ENCODE measurements around the gene SLC22A7. TPM values are rescaled to one million over a fixed set of nuclear protein-coding genes. Genes with fewer than 3 reads are reported as not detected.

The SLC22A7 gene
- total RNA-seq, 1 experiment from 2014 or later: not detected

DNA sequence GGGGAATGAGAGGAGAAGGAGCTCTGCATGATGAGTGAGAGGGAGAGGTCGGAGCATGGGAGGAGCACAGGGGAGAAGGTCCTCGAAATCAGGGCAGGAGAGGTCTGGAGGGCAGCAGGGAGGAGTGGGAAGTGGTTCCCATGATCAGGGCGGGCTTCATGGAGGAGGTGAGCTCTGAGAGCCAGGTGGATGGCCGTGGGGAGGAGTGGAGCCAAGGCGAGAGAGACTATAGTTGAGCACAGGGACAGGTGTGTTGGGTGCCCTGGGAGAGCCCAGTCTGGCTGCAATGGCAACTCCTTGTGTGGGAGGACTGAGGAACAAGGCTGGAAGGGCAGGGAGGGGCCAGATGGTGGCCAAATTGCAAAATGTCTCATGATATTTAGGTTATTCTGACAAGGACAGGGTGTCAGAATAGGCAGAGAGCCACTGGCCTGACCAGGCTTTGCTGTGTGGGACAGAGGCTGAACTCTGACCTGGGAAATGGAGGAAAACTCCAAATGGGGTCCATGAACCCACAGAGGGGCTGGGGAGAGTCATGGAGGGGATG, 33.4 kb upstream of the SLC22A7 start:
- no peak for DNase-seq (ENCODE audit: low read depth)

DNA sequence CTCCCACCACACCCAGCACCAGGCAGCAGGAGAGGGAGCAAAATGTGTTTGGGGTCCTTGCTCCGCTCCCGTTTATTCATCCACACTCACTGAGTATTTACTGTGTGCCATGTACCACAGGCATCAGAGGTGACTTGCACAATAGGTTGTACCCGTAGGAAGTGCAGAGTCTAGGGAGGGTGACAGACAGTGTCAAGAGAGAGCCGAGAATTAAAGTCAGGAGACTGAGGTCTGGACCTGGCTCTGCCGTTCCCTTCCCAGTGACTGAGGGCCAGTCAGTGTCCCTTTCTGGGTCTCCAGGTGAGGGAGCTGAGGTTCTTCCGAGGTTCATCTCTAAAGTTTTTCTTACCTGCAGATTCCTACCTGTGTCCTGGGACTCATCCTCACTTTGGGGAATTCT, 32.5 kb upstream of the SLC22A7 start:
- DNase-seq (ENCODE audit: low read depth): no peak

DNA sequence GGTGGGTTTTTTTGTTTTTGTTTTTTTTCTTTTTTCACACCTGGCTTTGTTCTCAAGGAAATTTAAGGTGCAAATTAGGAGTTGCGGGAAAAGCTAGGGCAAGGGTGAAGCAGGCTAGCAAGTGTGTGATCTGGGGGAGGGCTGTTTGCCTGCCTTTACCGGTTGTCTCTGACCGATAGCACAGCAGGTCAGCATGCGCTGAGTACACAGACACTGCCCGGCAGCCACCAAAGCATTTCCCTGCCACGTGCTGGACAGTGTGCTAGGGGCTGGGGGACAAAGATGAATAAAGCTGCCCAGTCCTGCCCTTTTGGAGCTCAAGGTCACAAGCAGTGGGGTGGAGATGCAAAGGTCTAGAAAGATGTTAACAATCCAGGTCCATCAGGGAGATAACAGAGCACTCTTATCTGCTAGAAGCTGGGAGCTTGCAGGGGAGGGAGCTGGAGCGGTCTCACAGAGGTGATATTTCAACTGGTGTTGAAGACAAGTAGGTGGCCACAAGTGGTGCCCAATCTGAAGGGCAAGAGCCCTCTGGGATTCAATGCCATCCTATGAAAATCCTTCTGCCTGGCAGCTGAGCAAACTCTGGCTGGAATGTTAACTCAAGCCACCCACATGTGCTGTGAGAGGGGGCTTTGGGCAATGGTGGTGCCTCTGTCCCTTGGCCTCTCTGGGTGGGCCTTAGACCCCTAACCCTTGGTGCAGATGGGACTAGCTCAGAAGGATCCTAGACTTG, 30.3 kb upstream of the SLC22A7 start:
- DNase-seq (ENCODE audit: low read depth): no peak

DNA sequence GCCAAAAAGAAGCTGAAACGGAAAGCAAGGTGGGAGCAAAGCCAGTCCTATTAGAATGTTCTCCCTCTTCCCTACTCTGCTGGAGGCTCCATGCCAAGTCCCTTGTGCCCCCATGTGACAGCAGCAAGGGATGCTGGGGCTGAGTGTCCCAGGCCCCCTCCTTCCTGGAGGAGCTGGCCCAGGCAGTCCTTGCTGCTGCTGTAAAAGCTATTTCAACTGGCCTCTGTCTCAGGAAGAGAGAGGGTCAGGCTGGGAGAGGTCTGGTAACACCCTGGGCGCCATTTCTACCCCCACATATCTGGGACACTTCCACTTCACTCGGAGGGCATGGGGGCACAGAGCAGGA, 29.7 kb upstream of the SLC22A7 start:
- no peak for DNase-seq (ENCODE audit: low read depth)

DNA sequence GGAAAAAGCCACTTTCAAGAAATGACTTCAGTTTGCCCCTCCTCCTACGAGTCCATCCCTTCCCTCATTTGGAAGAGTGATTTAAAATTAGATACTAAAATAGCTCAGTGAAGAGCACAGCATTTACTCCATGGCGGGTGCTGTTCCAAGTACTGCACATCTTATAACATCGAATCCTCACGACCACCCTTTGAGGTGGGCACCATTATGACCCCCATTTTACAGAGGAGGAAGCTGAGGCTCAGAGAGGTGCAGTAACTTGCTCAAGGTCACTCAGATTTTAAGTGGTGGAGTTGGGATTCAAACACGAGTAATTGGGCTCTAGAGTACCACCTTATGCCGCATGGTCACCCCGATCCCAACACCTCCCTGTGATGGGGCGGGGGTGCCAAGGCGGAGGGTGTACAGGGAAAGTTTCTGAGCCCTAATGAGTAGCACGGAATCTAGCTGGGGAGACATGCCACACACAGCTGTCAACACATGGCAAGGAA, 29.2 kb upstream of the SLC22A7 start:
- no peak for DNase-seq (ENCODE audit: low read depth)

DNA sequence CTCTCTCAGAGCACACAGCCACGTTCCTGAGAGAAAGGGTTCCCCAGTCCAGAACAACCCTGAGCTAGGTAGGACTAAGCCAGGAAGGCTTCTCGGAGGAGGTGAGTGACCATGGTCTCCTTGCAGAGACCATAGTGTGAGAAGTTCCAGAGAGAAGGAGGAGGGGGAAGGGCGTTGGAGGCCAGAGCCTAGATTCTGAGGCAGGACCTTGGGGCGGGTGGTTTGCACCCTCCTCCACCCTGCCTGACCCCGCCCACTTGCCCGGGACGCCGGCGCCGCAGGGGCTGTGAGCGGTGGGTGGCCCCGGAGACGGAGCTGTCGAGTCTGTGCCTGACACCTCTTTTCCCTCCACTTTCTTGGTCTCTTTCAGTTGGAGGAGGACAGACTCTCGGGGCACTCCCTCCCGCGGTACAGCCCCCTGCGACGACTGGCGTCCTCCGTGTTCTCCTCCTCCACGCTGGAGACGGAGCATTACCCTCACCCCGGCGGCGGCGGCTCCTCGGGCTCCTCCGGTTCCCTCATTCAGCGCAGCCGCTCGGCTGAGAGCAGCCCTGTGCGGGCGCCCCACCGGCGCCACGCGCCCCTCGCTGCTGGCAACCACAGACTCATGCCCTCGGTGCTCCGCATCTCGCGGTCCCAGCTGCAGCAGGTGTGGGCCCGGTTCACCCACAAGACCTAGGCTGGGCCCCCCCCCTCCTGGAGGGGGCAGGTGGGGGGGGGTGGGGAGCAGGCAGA, 28.6 kb upstream of the SLC22A7 start:
- DNase-seq (ENCODE audit: low read depth): no peak

DNA sequence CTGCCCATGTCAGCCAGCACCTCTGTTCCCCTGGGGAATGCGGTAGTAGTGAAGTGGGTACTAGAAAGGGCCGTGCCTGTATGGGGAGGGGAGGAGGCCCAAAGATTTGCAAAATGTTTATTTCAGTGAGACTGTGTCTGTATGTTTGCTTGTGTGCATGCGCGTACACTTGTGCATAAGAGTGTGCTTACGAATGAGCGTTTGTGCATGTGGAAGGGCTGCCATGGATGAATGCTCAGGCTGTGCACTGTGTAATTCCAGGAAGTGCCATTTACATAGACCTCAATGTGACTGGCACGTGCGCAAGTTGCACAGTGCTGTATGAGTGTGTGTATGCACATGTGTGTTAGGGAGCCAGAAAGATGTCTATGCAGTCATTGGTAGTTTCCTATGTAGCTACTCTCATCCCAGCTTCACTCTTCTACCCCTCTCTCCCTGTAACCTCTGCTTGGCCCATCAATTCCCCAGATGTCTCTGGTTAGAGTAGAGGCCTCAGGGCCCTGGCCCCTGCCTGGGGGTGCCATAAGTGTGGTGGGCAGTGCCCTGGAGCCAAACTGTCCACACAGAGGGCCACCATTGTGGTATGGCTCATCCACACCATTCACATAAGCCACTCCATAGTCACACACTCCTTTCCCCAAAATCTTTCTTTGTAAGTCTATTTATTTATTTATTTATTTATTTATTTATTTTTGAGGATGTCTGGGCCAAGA, 26.8 kb upstream of the SLC22A7 start:
- no peak for DNase-seq (ENCODE audit: low read depth)

DNA sequence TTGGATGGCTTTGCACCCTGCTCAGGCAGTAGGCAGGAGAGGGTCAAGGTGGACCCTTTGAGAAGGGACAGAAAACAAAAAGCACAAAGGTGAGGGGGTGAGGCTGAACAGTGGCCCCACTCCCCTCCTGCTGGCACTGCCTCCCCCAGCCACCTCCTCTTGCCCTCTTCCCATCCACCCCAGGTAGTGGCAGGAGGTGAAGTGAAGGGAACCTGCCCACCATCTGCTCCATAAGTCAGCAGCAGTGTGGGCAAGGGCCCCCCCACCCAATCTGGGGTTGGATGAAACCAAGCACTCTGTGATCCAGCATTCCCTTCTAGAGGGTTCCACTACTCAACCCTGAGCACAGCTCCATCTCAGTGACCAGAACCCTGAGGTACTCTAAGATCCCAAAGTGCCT, 26.1 kb upstream of the SLC22A7 start:
- no peak for DNase-seq (ENCODE audit: low read depth)

DNA sequence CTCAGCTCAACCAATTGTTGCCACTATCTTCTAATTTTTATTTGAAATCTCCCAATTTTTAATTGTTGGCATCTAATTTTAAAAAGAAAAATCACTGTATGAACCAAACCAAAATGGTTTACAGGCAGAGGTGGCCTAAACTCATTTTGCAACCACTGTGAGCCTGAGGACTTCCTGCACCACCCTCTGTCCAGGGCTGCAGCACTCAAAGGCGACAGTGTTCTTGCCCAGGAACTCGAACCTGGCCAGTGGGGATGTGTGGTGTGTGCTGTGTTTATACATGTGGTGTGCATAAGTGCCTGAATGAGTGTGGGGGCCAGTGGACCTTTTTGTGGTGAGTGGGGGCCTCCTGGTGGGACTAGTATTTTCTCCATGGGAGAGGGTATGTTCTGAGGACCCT, 24.4 kb upstream of the SLC22A7 start:
- DNase-seq (ENCODE audit: low read depth): no peak

DNA sequence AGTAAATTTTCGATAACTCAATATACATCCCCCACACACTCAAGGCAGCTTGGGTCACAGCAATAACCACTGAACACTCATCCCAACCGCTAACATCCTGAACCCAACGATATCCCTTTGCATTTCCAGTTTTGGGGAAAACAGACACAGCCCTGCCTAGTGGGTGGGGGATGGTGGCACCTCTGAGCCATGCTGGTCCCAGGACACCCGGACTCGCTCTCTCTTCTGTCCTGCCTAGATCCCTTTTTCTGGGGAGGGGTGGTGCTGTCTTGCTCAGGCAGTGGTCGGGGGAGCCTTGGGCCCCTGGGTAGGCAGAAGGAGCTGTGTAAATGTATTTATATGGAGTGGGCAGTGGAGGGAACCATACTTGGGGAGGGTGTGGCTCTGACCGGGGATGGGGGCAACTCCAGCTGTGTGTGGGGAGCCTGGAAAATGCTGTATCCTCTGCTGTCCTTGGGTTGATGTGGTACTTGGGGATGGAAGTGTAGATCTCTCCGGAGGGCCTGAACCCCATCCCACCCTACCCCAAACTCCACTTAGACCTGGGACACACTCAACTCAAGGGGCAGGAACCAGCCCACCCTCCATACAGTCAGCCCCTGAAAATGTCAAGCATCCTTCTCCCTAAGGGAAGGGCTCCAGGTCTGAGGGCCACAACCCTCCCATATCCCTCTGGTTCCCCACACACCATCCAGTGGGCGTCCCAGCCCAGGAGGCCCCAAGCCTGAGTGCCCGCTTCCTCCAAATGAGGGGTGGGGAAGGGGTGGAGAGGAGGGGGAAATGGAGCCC, 23.7 kb upstream of the SLC22A7 start:
- no peak for DNase-seq (ENCODE audit: low read depth)

DNA sequence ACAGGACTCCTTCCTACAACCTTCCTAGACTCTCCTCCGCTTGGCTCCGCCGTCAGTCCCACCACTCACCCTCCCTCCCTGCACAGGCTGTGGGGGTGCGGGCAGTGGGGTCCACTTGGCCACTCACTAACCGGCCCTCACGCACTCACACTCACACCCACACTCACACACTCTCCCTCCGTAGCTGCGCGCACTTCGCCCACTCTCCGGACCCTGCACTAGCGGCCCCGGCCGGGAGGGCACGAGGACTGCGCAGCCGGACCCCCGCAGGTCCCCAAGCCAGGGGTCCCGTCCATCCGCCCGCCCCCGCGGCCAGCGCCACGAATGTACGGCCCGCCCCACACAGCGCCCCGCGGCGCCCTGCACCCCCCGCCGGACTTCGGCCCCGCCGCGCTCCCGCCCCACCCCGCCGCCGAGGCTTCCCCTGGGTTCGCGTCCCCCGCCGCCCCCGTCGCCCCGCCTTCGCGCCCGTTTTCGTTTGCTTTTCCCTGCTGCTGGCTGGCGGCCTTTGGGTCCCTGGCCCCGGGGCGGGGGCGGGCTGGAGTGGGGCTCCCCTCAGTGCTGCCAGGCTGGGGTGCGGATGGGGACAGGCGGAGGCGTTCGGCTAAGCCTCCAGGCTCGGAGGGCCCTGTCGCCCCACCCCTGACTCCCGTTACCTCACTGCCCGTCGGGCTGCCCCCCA, 23.0 kb upstream of the SLC22A7 start:
- DNase-seq (ENCODE audit: low read depth): no peak

DNA sequence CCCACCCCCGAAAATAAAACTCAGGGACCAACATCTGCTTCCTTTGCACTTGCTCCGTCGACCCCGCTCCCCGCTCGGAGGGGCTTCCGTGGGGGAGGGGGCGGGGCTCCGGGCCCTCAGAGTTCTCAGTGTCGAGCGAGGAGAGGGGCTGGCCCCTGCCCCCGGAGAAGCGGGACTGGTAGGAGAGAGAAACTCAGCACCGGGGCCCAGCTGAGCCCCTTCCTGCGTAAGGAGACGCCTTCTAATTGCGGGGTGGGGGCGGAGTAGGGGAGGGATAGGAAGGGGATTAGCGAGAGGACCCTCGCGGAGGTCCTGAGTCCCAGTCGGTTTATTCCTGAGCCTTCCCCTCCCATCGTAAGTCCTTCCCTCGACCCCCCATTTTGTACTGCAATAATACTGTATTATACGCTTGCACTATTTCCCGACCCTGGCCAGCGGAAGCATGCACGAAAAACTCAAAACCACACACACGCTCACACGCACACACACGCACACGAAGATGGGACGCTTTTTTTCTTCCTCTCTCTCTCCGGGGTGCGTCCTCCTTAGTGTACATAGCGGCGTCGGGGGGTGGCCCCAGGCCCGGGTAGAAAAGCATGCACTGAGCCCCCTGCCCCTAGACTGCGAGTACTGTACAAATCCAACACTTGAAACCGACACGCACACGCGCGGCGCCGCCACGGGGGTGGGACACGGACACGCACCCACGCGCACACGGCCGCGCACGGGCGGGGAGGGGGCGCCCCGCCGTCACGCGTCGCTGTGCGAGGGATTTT, 22.1 kb upstream of the SLC22A7 start:
- no peak for DNase-seq (ENCODE audit: low read depth)

DNA sequence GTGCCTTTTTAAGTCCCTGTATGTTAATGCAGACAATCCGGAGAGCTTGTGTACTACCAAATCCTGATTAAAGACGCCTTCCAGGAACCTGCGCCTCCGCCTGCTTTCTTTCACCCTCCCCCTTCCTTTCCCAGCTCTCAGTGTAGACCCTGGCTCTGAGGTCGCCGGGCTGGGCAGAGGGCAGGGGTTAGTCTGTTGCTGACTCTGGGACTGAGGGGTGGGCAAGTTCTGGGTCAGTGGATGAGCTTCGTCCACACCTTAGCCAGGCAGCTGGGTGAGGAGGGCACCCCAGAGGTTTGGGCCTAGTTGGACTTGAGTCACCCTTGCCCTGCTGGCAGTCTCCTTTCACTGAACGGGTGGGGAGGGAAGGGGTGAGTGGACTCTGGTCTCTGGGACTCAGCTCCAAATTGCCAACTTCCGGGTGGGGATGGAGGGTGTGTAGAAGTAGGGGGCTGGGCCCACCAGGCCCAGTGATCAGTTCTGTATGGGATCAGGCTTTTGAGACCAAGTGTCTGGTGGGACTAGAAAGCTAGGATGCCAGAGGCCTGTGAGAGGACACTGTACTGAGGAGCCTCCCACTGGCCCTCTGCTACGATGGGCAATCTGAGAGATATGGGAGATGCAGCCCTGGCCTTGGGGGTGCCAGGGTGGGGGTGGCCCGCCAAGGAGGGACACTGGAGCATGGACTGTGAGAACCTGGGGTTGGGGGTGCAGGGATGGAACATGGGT, 21.3 kb upstream of the SLC22A7 start:
- no peak for DNase-seq (ENCODE audit: low read depth)

DNA sequence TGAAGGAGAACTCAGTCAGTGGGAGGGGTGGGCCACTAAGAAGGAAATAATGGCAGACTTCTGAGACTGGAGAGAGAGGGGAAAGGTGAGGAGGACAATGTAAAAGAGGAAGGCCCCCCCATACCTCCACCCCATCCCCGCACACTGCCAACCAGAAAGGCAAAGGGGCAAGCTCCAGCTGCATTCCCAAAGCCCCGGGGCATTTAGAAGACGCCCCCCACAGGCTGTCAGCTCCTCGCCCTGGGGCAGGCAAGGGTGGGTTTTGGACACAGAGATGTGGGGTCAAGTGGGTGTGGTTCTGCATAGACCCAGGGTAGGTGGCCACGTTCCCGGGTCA, 20.8 kb upstream of the SLC22A7 start:
- no peak for DNase-seq (ENCODE audit: low read depth)

DNA sequence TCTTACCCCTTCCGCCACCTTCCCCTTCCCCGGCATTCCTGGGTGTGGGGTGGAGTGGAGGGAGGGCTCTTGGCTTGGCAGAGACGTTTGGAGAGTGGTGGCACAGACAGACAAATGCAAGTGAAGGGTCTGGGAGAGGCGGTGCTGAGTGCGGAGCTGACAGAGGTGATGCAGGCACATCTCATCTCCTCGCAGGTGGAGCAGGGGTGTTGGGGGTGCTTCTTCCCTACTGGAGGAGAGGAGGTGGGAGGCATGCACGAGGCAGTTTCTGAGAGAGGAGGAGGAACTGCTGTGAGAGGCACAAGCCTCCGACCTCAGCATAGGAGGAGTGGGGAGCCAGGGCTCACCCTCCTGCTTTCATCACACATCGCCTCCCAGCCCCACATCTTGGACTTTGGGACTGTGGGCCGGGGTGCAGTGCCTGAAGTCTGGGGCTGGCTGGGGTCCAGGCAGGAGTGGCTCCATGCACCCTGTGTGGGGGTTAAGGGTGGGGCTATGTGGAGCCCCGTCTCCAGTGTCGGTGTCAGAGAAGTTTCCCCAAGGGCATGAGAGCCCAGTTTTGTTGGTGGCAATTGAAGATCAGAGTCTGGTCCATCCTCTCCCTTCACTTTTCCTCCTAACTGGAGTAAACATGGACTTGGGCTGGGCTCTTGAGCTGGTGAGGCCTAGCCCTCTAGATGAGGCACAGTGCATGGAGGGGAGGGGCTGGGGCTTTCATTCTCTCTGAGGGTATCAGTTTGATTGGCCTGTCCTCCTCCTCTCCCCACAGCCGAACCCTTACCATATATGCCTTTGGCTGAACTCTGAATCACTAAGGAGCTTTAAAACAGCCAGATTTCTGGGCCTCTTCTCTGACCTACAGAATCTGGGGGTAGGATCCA, 20.2 kb upstream of the SLC22A7 start:
- no peak for DNase-seq (ENCODE audit: low read depth)

DNA sequence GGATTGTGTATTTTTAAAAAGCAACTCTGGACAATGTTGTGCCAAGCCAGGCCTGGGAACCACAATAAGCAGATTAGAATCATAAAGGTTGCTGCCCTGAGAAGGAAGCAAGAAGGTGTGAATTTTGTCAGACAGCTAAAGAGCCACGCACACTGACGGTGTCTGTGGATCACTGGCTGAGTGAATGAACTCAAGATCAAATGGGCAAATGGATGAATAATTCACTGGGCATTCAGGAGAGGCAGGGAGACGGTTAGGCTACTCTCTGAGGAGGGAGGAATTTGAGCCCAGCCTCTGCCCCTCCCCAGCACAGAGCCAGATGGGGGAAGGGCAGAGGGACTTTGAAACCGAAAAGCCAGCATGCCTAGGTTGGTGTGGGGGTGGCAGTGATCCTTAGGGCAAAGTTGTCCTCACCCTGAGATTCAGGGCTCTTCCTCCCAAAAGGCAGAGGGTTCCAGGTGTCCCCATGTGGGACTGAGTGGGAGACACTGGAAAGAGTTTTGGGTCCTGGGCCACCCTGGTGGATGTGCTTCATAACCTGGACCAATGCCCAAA, 19.5 kb upstream of the SLC22A7 start:
- DNase-seq (ENCODE audit: low read depth): peak; percentile 25

DNA sequence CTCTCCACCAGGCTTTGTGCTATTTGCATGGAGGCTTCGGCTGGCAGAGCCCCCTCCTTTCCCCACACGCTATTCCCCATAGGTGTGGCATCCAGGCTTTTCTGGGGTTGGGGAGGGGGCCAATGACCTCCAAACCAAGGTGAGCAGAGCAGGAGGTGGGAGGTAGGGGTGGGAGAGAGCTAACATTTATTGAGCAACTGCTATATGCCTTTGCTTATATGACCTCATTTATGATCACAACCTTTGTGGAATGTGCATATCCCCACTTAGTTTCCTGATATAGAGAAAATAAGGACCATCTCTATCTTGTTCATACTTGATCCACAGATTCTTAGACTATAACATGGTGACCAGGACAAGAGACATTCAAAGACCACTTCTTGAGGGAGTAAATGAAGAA, 17.8 kb upstream of the SLC22A7 start:
- DNase-seq (ENCODE audit: low read depth): no peak

DNA sequence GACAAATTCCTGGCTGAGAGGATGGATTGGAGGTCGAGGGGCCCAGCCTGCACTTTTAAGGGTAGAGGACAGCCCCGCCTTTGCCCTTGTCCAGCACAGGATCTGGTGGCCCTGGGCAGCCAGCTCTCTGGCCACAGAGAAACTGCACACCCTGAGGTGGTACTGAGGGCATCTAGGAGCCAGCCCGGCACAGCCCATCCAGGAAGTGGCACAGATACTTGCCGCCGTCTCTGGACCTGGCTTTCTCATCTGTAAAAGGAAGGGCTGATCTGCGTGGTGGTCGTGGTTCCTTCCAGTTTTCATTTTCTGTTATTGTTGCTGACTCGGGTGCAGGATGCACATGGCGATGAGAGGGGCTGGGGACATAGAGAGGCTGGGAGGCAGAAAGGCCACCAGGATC, 16.0 kb upstream of the SLC22A7 start:
- DNase-seq (ENCODE audit: low read depth): no peak
